ENCODE measurements around the gene RRP8.

GRCh38 chr11:6650980-6651379 is 47.6 kb upstream of the RRP8 start:
- TF ChIP-seq EZH2phosphoT487 (IDR thresholded peaks at IDR 0.05; ENCODE audit: low read length) (no peak), CTCF (IDR thresholded peaks at IDR 0.05; ENCODE audit: low read length) (no peak), EZH2 (optimal IDR thresholded peaks at IDR 0.05; ENCODE audit: low read depth, low read length) (no peak)

All from MM.1S (cell line).